HepG2 (cell line): Measurements from ENCODE around the gene KRTAP5-8.

Experiments used
- ADNP ChIP-seq: sonication (generic); formaldehyde crosslinking; IDR thresholded peaks from 2 replicates; pipeline ENCODE4 v1.4.0; 2020; ENCODE audit warnings: missing genetic modification reagents
- BATF2 ChIP-seq: sonication (generic); formaldehyde crosslinking; IDR thresholded peaks from 2 replicates; pipeline ENCODE4 v1.8.0; 2022; ENCODE audit warnings: mild to moderate bottlenecking, missing genetic modification reagents, moderate library complexity
- EP300 ChIP-seq, 3 experiments: sonication (generic) in 1 of 3; formaldehyde crosslinking in 1 of 3; IDR thresholded peaks; 2 replicates each; pipeline versions ENCODE4 v1.5.1 to v1.6.1; 2011 to 2020; ENCODE audit warnings: low read depth in 2 of 3, low read length in 2 of 3, borderline replicate concordance in 1 of 3, improper control_type of control experiment in 1 of 3, mild to moderate bottlenecking in 1 of 3, missing genetic modification reagents in 1 of 3, moderate library complexity in 1 of 3
- EZH2 ChIP-seq: conservative IDR thresholded peaks from 2 replicates; pipeline ENCODE4 v1.6.1; 2012; ENCODE audit warnings: mild to moderate bottlenecking, low read depth, low read length, moderate library complexity
- NCOA1 ChIP-seq: sonication (generic); formaldehyde crosslinking; IDR thresholded peaks from 2 replicates; pipeline ENCODE4 v1.9.0; 2021; ENCODE audit warnings: missing genetic modification reagents
- NFATC3 ChIP-seq: sonication (generic); formaldehyde crosslinking; IDR thresholded peaks from 2 replicates; pipeline ENCODE4 v1.5.1; 2020; ENCODE audit warnings: mild to moderate bottlenecking, missing genetic modification reagents
- NFRKB ChIP-seq: fragments of 450-650 bp; IDR thresholded peaks from 2 replicates; pipeline ENCODE4 v1.6.1; 2017
- SKIL ChIP-seq: sonication (generic); formaldehyde crosslinking; IDR thresholded peaks from 2 replicates; pipeline ENCODE4 v1.8.0; 2022; ENCODE audit warnings: missing genetic modification reagents, mild to moderate bottlenecking, moderate library complexity, borderline replicate concordance
- SP2 ChIP-seq: sonication (generic); formaldehyde crosslinking; IDR thresholded peaks from 2 replicates; pipeline ENCODE4 v1.5.1; 2020; ENCODE audit warnings: mild to moderate bottlenecking, missing genetic modification reagents
- TF ChIP-seq, protein P1 (sequence below): sonication (generic); formaldehyde crosslinking; IDR thresholded peaks from 2 replicates; pipeline ENCODE4 v1.5.0; 2020; ENCODE audit warnings: mild to moderate bottlenecking, missing genetic modification reagents, moderate library complexity

DNA sequence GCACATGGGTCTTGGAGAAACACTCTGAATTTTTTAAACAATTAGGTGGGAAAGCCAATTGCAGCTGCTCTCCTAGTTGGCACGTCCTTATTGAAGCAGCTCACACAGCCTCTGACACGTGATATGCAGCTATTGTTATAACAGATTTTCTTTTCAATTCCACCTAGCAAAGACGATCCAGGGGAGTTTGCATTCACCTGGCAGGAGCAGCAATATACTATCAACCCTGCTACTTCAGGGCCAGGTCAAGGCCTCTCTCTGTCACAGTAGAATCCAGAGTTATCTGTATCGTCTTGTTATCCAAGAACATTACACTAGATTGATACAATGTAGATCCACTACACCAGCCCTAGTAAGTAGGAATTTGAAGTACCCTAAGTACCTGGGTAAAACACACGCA is 36.6 kb downstream of the KRTAP5-8 start:
- TF ChIP-seq, protein P1, sequence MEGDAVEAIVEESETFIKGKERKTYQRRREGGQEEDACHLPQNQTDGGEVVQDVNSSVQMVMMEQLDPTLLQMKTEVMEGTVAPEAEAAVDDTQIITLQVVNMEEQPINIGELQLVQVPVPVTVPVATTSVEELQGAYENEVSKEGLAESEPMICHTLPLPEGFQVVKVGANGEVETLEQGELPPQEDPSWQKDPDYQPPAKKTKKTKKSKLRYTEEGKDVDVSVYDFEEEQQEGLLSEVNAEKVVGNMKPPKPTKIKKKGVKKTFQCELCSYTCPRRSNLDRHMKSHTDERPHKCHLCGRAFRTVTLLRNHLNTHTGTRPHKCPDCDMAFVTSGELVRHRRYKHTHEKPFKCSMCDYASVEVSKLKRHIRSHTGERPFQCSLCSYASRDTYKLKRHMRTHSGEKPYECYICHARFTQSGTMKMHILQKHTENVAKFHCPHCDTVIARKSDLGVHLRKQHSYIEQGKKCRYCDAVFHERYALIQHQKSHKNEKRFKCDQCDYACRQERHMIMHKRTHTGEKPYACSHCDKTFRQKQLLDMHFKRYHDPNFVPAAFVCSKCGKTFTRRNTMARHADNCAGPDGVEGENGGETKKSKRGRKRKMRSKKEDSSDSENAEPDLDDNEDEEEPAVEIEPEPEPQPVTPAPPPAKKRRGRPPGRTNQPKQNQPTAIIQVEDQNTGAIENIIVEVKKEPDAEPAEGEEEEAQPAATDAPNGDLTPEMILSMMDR (CRISPR knock-in tag): no peak
- no peak for TF ChIP-seq NFRKB
- TF ChIP-seq EZH2: no peak
- TF ChIP-seq SKIL: no peak
- no peak for TF ChIP-seq ADNP (CRISPR knock-in tag)
- no peak for TF ChIP-seq NFATC3 (CRISPR knock-in tag)
- TF ChIP-seq EP300 (IDR thresholded peaks at IDR 0.05; ENCODE audit: low read depth in 2 of 2, low read length in 2 of 2): no peak
- no peak for TF ChIP-seq EP300 (CRISPR knock-in tag; IDR thresholded peaks at IDR 0.05; ENCODE audit: borderline replicate concordance)
- no peak for TF ChIP-seq BATF2 (CRISPR knock-in tag)
- TF ChIP-seq NCOA1 (CRISPR knock-in tag): no peak
- no peak for TF ChIP-seq SP2 (CRISPR knock-in tag)
